IPS-18c (cell line): ENCODE results near the gene NCKAP5L.

Experiments used
- H3K4me3 ChIP-seq: 2 replicates; pipeline ENCODE4 v1.7.0; 2013; ENCODE audit warnings: low read depth, mild to moderate bottlenecking, low read length, moderate library complexity; ENCODE audit not compliant: insufficient read depth
- H3K9me3 ChIP-seq: one replicate; pipeline ENCODE4 v1.6.1; 2013; ENCODE audit warnings: mild to moderate bottlenecking, low read length, moderate library complexity; ENCODE audit not compliant: control insufficient read depth, insufficient read depth

NCKAP5L gene

DNA sequence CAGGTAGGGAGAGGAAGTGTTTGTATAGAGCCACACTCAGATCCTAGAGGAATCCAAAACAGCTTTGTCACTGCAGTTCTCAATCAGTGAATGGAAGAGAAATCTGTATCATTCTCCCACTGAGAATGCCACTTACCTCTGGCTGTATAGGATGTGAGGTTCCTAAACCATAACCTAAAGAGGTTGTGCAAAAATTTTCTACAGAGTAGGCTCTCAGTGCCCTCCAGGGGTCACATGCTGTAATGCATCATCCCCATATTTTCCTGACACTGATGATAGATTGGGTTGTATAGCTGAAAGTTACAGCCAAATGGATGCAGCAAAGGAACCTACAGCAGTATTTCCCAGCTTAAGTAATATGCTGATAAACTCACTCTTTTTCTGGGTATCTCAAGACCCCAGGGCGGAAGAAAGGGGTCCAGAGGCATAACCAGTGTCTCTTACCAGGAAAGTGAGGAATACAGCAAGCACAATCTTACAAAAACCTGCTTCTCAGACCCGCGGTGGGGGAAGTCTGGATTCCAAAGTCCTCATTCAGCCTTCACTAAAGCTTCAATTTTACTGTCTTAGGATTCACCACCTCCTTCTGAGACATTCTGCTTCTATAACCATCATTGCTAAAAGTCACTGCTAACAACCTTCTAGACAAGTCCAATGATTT, 10.9 kb upstream of the NCKAP5L start:
- no peaks in the 10 kb centered on the region for H3K9me3 ChIP-seq
- no peak overlapping the region for H3K4me3 ChIP-seq

DNA sequence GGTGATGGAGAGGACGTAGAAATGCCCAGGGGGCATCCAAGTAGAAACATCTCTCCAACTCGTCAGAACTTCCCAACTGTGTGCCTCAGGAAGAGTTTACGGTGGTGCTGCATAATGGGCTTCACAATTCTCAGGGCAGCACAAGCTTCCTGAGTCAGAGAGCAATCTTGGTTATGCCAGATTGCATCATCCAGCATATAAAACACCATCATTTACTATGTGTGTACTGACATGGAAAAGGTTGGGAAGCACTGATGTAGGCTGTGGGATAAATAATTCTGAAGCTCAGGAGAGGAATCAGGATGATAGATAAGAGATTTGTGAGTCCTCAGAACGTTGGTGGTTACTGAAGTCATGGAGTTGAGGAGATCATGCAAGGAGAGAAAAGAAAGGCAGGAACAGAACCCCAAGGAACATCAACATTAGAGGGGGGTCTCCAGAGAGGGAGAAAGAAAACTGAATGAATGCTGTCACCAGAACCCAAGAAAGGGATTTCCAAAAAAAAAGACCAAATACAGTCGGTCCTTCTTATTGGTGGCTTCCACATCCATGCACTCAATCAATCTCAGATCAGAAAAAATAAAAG, 4.7 kb upstream of the NCKAP5L start:
- Histone ChIP-seq H3K4me3 (no peak overlapping the region), H3K9me3 (no peaks in the 10 kb centered on the region)

DNA sequence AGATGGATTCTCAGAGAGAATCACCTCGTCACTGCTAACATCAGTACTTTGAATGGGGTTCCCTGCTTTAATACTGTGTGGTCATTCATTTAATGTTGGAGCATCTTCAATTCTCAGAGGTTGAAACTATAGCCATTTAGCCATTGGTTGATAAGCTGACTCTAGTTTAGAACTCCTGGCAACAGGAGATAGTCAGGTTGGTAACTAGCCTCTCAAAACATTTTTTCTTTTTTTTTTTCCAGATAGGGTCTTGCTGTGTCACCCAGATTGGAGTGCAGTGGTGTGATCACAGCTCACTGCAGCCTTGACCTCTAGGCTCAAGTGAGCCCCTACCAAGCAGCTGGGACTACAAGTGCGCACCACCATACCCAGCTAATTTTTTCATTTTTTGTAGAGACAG, 3.5 kb upstream of the NCKAP5L start:
- no peak overlapping the region for H3K4me3 ChIP-seq
- H3K9me3 ChIP-seq = no peaks in the 10 kb centered on the region

DNA sequence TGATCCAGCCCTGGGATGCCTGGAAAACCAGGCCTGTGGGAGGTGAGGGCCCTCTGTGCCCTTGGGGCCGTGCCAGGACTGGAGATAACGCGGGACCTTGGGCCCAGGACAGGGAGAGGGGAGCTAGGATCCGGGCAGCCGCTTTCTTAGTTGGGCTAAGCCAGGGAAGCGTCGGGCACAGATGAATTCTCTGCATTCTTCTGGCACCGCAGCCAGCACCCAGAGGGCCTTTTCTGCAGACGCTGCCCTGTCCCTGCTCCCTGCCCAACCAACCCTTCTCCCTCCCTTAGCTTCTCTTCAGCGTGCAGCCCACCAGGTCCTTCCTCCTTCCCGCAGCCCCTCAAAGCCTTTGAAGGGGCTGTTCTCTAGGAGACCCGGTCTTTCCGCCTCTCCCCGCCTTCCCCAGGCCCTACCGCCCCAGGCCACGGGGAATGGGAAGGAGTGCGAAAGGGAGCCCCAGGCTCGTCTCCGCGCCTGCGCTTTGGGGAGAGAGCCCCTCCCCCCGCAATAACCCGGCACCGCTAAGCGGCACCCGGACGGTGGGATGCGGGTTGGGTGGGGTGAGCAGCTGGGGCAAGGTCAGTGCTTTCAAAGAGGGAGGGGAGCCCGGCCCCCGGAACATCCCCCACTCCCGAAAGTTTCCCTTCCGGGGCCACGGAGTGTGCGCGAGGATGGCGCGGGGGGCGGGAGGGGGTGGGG, 663 bp downstream of the NCKAP5L start:
- no peaks in the 10 kb centered on the region for H3K9me3 ChIP-seq
- peak overlapping the region; percentile 71 for H3K4me3 ChIP-seq

DNA sequence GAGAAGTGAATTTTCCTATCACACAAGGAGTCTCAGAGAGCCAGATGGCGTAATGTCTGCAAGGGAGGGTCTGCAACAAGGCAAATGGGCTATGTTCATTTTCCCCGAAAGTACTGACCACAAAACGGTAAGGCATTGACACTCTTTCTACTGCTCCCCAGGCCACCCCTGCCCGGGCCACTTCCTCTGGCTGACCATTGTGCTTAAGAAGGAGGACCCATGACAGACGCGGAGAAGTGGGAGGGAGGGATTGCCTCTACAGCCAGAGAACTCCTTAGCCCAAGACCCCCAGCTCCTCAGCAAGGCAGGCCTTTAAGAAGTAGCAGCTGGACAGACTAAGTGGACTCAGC, 1.2 kb downstream of the NCKAP5L start:
- peak overlapping the region; percentile 71 for H3K4me3 ChIP-seq

DNA sequence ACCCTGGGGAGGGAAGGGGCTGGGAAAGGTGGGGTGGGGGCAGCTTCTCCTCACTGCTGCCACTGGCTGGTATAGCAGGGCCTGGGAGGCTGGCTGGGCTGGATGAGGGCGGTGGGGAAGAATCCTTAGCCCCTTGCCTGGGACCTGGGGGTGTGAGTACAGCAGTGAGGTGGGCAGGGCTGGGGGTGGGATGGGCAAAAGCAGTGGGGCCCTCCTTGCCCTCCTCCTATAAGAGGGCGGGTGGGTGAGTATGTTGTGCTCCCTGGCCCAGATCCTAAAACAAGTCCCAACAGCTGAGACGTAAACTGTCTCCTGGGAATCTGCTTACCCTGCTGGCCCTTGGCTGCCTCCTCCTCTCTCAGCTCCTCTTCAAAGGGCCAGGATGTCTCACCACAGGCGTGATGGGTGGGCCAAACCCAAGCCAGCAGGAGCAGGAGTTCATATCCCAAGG, 2.2 kb downstream of the NCKAP5L start:
- Histone ChIP-seq H3K9me3 (no peaks in the 10 kb centered on the region), H3K4me3 (no peak overlapping the region)

More for the DNA sequence above, 1.2 kb downstream of the NCKAP5L start:
- no peaks in the 10 kb centered on the region for H3K9me3 ChIP-seq

DNA sequence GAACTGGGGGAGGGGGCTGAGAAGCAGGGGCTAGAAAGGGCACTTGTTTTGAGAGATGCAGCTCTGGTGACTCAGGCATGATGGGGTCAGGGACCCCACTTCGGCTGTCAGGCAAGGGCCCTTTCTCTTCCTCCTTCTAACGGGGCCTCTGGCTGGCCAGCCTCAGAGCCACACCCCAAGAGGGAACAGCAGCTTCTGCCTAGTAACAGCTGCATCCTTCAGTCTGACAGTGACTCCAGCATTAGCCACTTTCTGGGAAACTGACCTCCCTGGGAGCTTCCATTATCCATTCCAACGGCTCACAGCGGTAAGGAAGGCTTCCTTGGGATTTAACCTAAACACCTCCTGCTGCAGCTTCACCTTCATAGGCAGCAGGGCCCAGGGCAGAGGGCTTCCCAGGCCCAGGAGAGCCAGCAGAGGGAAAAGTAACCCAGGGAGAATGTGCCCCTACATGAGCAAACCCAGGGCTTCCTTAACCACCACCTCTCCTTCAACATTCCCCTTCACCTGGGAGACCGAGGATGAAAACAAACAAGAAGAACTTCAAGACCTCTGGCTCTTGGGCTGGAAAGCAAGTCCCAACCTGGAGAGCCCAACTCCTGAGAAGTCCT, 2.7 kb downstream of the NCKAP5L start:
- Histone ChIP-seq H3K9me3 (no peaks in the 10 kb centered on the region), H3K4me3 (no peak overlapping the region)

DNA sequence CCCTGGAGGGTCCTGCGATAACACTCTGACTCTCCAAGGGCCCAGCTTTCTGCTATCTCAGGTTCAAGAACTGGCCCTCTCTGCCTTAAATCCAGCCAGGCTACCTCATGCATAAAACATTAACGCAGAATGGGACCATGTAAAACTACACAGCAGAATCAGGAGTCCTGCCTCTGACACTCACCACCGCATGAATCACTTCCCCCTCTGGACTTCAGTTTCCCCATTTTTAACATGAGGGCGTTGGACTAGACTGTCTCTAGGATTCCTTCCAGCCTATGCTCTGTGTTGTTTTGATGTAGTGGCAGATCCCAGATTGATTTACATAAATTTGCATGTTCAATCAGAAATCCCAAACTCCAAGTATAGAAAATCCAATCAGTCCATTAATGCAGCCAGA, 3.3 kb downstream of the NCKAP5L start:
- H3K9me3 ChIP-seq = no peaks in the 10 kb centered on the region
- no peak overlapping the region for H3K4me3 ChIP-seq

DNA sequence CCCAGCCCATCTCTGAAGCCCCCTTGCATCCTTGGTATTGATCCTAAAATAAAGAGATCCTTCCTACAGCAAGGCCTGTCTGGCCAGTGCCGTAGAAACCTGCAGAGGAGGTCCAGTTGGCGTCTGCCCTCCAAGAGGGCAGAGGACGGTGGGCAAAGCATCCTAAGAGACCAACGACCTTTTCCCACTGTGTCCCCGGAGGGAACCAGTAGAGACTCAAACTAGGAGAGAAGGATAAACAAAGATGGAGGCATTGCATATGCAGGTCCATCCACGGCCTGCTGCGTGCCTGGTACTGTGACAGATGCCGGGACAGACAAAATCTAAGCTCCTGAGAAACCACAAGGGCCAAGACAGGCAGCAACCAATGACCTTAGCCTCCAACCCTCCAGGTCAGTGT, 3.8 kb downstream of the NCKAP5L start:
- H3K4me3 ChIP-seq = no peak overlapping the region
- H3K9me3 ChIP-seq = no peaks in the 10 kb centered on the region

DNA sequence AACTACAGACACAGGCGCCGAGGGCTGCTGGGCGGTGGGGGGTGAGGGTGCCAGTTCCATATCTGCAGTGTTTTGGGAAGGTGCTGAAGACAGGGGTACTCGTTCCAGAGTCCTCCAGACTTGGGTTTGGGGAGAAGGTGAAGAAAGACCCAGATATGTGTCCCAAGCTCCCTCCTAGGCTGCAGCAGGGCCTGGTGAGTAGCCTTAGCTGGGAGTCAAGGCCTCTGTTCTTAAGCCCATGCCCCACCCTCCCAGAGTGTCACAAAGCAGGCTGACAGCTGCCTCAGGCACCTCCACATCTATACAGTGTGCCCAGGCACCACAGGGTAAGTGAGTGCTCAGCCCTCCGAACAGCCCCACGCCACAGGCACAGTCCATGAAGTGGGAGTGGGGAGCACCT, 4.3 kb downstream of the NCKAP5L start:
- Histone ChIP-seq H3K9me3 (no peaks in the 10 kb centered on the region), H3K4me3 (no peak overlapping the region)

DNA sequence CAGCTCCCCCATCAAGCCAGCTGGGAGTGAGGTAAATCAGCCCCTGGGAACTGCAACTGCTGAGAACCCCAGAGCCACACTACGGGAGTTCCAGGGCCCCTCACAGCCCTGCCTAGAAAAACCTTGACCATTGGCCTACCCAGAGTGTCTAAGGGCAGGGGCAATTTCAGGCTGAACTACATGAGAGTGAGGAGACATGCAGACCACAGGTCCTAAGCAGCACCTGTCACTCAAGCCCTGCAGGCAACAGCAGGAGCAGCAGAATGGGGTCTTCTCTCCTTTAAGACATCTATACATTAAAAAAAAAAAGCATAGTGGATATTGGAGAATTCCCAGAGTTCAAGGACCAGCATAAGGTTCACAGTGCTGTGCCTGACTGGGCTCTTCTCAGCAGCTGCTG, 4.9 kb downstream of the NCKAP5L start:
- no peaks in the 10 kb centered on the region for H3K9me3 ChIP-seq

DNA sequence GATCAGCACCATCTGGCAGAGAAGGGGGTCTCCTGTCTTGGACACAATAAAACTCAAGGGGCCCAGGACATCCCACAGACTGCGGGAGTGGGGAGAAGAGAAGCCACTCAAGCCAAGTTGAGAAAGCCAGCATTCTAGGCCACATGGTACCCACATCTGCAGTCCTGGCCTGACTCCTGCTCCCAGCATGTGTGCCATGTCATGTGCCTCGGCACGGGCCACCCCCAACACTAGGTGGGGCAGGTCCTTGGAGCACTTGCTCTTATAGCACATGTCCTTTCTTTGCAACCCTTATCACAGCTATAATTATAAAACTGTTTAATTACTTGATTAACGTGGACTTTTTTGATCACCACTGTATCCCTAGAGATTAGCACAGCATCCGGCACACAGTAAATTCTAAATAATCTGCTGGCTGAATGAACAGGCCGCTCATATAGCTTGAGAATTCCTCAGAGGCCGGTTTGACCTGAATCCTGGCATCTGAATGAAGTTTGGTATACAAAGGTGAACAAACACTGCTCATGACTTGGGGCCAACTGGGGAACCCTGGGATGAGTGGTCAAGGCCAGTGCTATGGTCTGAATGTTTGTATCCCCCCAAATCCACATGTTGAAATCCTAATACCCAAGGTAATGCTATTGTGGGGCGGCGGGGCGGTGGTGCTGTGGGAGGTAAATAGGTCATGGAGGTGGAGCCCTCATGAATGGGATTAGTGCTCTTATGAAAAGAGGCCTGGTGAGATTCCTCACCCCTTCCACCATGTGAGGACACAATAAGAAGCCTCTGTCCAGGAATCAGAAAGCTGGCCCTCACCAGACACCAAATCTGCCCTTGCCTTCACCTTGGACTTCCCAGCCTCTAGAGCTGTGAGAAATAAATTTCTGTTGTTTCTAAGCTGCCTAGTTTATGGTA, 6.6 kb downstream of the NCKAP5L start:
- H3K4me3 ChIP-seq = no peak overlapping the region

More for the DNA sequence above, 4.9 kb downstream of the NCKAP5L start:
- no peak overlapping the region for H3K4me3 ChIP-seq

DNA sequence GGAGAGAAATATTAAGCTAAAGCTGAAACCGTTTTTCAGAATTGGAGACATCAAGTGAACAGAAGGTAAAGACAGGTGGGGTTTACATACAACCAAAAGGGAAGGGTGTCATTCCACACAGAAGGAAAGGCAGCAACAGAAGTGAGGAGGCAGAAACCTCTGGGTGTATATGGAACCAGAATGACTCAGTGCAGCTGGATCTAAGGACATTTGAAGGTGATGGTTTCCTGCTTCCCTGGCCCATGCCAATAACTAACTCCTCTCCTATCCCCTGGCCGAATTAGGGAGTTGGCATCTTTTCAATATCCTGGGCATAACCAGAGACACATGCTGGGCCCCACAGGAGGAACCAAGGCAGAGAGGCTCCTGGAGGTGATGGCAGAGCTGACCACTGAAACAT, 8.4 kb downstream of the NCKAP5L start:
- no peaks in the 10 kb centered on the region for H3K9me3 ChIP-seq

More for the DNA sequence above, 6.6 kb downstream of the NCKAP5L start:
- no peaks in the 10 kb centered on the region for H3K9me3 ChIP-seq

DNA sequence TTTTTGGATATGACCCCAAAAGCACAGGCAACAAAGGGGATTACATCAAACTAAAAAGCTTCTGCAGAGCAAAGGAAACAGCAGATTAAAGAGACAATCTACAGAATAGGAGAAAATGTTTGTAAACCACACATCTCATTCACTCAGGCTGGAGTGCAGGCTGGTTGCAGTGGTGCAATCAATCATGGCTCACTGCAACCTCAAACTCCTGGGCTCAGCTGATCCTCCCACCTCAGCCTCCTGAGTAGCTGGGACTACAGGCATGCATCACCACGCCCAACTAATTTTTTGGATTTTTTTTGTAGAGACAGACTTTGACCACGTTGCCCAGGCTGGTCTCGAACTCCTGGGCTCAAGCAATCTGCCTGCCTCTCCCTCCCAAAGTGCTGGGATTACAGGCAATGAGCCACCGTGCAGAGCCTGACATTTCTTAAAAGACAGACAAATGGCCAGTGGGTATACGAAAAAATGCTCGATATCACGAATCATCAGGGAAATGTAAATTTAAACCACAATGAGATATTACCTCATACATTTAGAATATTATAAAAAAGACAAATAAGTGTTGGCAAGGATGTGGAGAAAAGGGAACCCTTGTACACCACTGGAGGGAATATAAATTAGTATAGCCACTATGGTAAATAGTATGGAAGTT, 9.8 kb downstream of the NCKAP5L start:
- Histone ChIP-seq H3K4me3 (no peak overlapping the region), H3K9me3 (no peaks in the 10 kb centered on the region)

More for the DNA sequence above, 8.4 kb downstream of the NCKAP5L start:
- H3K4me3 ChIP-seq = no peak overlapping the region

DNA sequence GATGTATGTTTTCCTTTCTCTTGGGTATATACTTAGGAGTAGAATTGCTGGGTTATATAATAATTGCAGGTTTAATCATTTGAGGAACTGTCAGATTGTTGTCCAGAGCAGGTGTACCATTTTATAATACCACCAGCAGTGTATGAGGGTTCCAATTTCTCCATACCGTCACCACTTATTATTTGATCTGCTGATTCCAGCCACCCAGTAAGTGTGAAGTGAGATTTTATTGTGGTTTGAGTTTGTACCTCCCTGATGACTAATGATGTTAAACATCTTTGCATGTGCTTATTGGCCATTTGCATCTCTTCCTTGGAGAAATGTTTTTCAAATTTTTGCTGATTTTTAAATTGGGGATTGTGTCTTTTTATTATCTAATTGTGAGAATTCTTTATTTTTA, 15.1 kb downstream of the NCKAP5L start:
- Histone ChIP-seq H3K4me3 (no peak overlapping the region), H3K9me3 (no peaks in the 10 kb centered on the region)

DNA sequence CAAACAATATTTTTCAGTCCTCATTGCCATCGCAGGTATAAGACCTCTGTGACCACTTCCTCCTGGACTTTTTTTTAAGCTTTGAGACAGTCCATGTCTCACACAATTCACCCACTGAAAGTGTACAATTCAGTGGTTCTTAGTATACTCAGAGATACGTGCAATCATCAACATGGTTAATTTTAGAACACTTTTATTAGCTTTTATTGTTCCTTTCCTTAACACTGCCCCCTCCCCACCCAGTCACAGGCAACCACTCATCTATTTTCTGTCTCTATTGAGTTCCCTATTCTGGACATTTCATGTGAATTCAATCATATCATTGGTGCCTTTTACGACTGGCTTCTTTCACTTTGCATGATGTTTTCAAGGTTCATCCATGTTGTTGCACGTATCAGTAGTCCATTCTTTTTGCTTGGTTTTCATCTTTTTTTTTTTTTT, 16.2 kb downstream of the NCKAP5L start:
- H3K4me3 ChIP-seq = no peak overlapping the region
- no peaks in the 10 kb centered on the region for H3K9me3 ChIP-seq

DNA sequence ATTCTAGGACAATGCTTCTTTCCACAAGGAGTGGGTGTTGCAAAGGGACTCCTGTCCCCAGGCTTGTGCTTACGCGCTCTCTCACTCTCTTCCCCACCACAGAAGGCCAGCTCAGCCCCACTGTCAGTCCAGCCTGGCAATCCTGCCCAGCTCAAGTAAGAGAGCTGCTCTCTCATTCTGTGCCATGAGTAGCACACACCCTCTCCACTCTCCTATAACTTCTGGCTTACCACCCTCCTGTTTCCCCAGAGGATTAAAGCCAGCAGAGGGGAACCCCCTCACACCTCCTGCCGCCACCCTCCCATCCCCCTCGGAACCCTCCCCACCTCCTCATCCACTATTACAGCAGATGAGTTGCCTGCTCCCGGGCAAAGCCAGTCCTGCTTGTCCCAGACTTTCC, 17.1 kb downstream of the NCKAP5L start:
- H3K4me3 ChIP-seq = no peak overlapping the region

More for the DNA sequence above, 17.1 kb downstream of the NCKAP5L start:
- H3K9me3 ChIP-seq = no peaks in the 10 kb centered on the region
